ENCODE measurements around the gene CDK13.

The CDK13 gene

GRCh38 chr7:39950473-39951225, 593 bp downstream of the CDK13 start:
- peak; percentile 51 for DNase-seq

- peak; percentile 54 for DNase-seq
Measured at GRCh38 chr7:39951226-39952194, 1.5 kb downstream of the CDK13 start.

- DNase-seq, result no peak
Measured at GRCh38 chr7:39952374-39952773, 2.3 kb downstream of the CDK13 start.

- no peak for DNase-seq
Measured at GRCh38 chr7:39952803-39953202, 2.7 kb downstream of the CDK13 start.

GRCh38 chr7:39954694-39955093, 4.6 kb downstream of the CDK13 start:
- DNase-seq, result no peak

GRCh38 chr7:39958038-39958437, 8.0 kb downstream of the CDK13 start:
- no peak for DNase-seq

GRCh38 chr7:39967406-39968161, 17.5 kb downstream of the CDK13 start:
- no peak for DNase-seq

- DNase-seq, result no peak
Measured at GRCh38 chr7:39969431-39969830, 19.4 kb downstream of the CDK13 start.

GRCh38 chr7:39971924-39972323, 21.9 kb downstream of the CDK13 start:
- DNase-seq, result no peak

- no peak for DNase-seq
Measured at GRCh38 chr7:39973801-39974200, 23.7 kb downstream of the CDK13 start.

- no peak for DNase-seq
Measured at GRCh38 chr7:39978230-39978934, 28.3 kb downstream of the CDK13 start.

GRCh38 chr7:39979406-39980073, 29.5 kb downstream of the CDK13 start:
- DNase-seq, result no peak

GRCh38 chr7:39985398-39985918, 35.4 kb downstream of the CDK13 start:
- no peak for DNase-seq

GRCh38 chr7:39987641-39988347, 37.7 kb downstream of the CDK13 start:
- DNase-seq, result no peak

GRCh38 chr7:40000734-40001315, 50.8 kb downstream of the CDK13 start:
- DNase-seq, result no peak

GRCh38 chr7:40001649-40002048, 51.6 kb downstream of the CDK13 start:
- no peak for DNase-seq

GRCh38 chr7:40003597-40003996, 53.5 kb downstream of the CDK13 start:
- DNase-seq, result no peak

- DNase-seq, result no peak
Measured at GRCh38 chr7:40008223-40008815, 58.3 kb downstream of the CDK13 start.

GRCh38 chr7:40009301-40009700, 59.2 kb downstream of the CDK13 start:
- no peak for DNase-seq

GRCh38 chr7:40014376-40014775, 64.3 kb downstream of the CDK13 start:
- no peak for DNase-seq

Data from stimulated activated CD4-positive, alpha-beta T cell treated with anti-CD3 and anti-CD28 coated beads, Interleukin-12 subunit alpha, Interleukin-12 subunit beta, amount 100 ng/mL, for 4 hours (primary cell).